ENCODE results near the gene CFAP251.
"Not testable (repeated sequence)": the region's sequence is repeated elsewhere in the genome, so short reads cannot be mapped to it uniquely, and the experiment has no call there.

Gene CFAP251

GRCh38 chr12:122031342-122032216, 113.2 kb downstream of the CFAP251 start:
- peak; percentile 56 for DNase-seq

GRCh38 chr12:122032580-122032979, 114.2 kb downstream of the CFAP251 start:
- no peak for DNase-seq
- in situ Hi-C loops (cut with HindIII; ENCODE audit: low pct_ligation_motif_present, low pct_unique_long_range_greater_than_20kb, low sequenced_read_pairs): no loop called here

More at GRCh38 chr12:122031342-122032216, 113.2 kb downstream of the CFAP251 start:
- in situ Hi-C loops (cut with HindIII; ENCODE audit: low pct_ligation_motif_present, low pct_unique_long_range_greater_than_20kb, low sequenced_read_pairs): no loop called here

GRCh38 chr12:122035292-122035691, 116.9 kb downstream of the CFAP251 start:
- in situ Hi-C loops (cut with HindIII; ENCODE audit: low pct_ligation_motif_present, low pct_unique_long_range_greater_than_20kb, low sequenced_read_pairs): no loop called here
- no peak for DNase-seq

- no peak for DNase-seq
- in situ Hi-C loops (cut with HindIII; ENCODE audit: low pct_ligation_motif_present, low pct_unique_long_range_greater_than_20kb, low sequenced_read_pairs): no loop called here
Observed at GRCh38 chr12:122036153-122036552, 117.8 kb downstream of the CFAP251 start.

- in situ Hi-C loops (cut with HindIII; ENCODE audit: low pct_ligation_motif_present, low pct_unique_long_range_greater_than_20kb, low sequenced_read_pairs): no loop called here
- DNase-seq: peak; percentile 99
Observed at GRCh38 chr12:122040579-122041386, 122.4 kb downstream of the CFAP251 start.

DNA sequence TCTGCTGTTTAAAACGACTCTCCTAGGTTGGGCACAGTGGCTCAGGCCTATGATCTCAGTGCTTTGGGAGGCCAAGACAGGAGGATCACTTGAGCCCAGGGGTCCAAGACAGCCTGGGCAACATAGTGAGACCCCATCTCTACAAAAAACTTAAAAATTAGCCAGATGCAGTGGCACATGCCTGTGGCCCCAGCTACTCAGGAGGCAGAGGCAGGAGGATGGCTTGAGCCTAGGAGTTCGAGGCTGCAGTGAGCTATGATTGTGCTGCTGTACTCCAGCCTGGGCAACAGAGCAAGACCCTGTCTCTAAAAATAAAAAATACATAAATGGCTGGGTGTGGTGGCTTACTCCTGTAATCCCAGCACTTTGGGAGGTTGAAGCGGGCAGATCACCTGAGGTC, 123.1 kb downstream of the CFAP251 start:
- in situ Hi-C loops (cut with HindIII; ENCODE audit: low pct_ligation_motif_present, low pct_unique_long_range_greater_than_20kb, low sequenced_read_pairs); DNase-seq: not testable (repeated sequence)

GRCh38 chr12:122042910-122043309, 124.5 kb downstream of the CFAP251 start:
- in situ Hi-C loops (cut with HindIII; ENCODE audit: low pct_ligation_motif_present, low pct_unique_long_range_greater_than_20kb, low sequenced_read_pairs): no loop called here
- DNase-seq: no peak

DNA sequence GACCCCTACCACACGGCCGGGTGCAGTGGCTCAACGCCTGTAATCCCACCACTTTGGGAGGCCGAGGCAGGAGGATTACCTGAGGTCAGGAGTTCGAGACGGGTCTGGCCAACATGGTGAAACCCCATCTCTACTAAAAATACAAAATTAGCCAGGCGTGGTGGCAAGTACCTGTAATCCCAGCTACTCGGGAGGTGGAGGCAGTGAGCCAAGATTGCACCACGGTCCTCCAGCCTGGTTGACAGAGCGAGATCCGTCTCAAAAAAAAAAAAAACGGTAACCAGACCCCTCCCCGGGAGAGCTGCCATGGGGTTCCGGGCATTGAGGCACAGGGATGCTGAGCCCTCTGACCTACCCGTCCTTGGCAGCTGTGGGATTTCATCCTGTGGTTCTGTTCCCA, 125.1 kb downstream of the CFAP251 start:
- in situ Hi-C loops (cut with HindIII; ENCODE audit: low pct_ligation_motif_present, low pct_unique_long_range_greater_than_20kb, low sequenced_read_pairs): no loop called here
- DNase-seq: no peak

- in situ Hi-C loops (cut with HindIII; ENCODE audit: low pct_ligation_motif_present, low pct_unique_long_range_greater_than_20kb, low sequenced_read_pairs): no loop called here
- DNase-seq: no peak
Observed at GRCh38 chr12:122045262-122045661, 126.9 kb downstream of the CFAP251 start.

- DNase-seq: no peak
- in situ Hi-C loops (cut with HindIII; ENCODE audit: low pct_ligation_motif_present, low pct_unique_long_range_greater_than_20kb, low sequenced_read_pairs): no loop called here
Observed at GRCh38 chr12:122046145-122046544, 127.8 kb downstream of the CFAP251 start.

DNA sequence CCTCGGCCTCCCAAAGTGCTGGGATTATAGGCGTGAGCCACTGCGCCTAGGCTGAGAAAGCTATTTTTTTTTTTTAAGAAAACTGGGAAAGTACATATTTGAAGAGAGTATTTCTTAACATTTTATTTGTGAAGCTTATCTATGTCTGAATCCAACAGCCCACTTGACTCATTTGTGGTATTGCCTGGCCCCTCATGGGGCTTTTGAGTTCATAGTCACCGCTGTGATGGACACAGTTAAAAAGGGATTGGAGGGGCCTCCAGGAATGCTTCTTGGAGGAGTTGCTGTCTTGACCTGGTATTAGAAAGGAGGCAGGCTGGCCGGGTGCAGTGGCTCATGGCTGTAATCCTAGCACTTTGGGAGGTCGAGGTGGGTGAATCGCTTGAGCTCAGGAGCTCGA, 129.8 kb downstream of the CFAP251 start:
- no peak for DNase-seq
- in situ Hi-C loops (cut with HindIII; ENCODE audit: low pct_ligation_motif_present, low pct_unique_long_range_greater_than_20kb, low sequenced_read_pairs): no loop called here

- DNase-seq: no peak
- in situ Hi-C loops (cut with HindIII; ENCODE audit: low pct_ligation_motif_present, low pct_unique_long_range_greater_than_20kb, low sequenced_read_pairs): no loop called here
Observed at GRCh38 chr12:122049827-122050226, 131.4 kb downstream of the CFAP251 start.

DNA sequence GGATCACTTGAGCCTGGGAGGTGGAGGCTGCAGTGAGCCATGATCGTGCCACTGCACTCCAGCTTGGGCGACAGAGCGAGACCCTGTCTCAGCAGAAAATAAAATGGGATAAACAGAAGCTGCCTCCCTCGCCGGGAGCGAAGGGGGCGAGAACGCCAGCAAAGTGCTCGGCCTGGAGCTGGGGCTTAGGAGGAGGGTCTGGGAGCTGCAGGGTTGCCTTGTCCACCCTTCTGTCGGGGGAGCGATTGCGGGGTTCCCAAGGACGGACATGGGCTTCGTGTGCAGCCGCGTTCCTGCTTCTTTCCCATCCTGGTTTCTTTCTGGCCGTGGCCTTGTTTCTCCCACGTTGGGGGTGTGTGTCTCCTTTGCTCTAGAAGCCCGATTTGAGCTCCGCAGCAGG, 132.3 kb downstream of the CFAP251 start:
- in situ Hi-C loops (cut with HindIII; ENCODE audit: low pct_ligation_motif_present, low pct_unique_long_range_greater_than_20kb, low sequenced_read_pairs): no loop called here
- DNase-seq: no peak

GRCh38 chr12:122051231-122051876, 133.0 kb downstream of the CFAP251 start:
- in situ Hi-C loops (cut with HindIII; ENCODE audit: low pct_ligation_motif_present, low pct_unique_long_range_greater_than_20kb, low sequenced_read_pairs): no loop called here

GRCh38 chr12:122052285-122052684, 133.9 kb downstream of the CFAP251 start:
- in situ Hi-C loops (cut with HindIII; ENCODE audit: low pct_ligation_motif_present, low pct_unique_long_range_greater_than_20kb, low sequenced_read_pairs): no loop called here
- no peak for DNase-seq

More at GRCh38 chr12:122051231-122051876, 133.0 kb downstream of the CFAP251 start:
- DNase-seq: no peak

Measured in ACHN (cell line).